IMR-90 (cell line): Measurements from ENCODE around the gene KIF9. TPM values are rescaled to one million over a fixed set of nuclear protein-coding genes. Genes with fewer than 3 reads are reported as not detected.

Experiments
- polyA plus RNA-seq, 3 experiments: library from polyadenylated mRNA; depleted of rRNA; stranded (reverse); fragments of >200 nt; gene quantifications; 2 replicates each; pipeline ENCODE4 v1.2.3, GENCODE V29; 2012; ENCODE audit warnings: low replicate concordance in 1 of 3
- total RNA-seq: library from RNA; depleted of rRNA; stranded (reverse); fragments of >200 nt; gene quantifications from 2 replicates; pipeline ENCODE4 v1.2.3, GENCODE V29; 2012
- TF ChIP-seq, protein P1 (sequence below): conservative IDR thresholded peaks from 2 replicates; pipeline ENCODE4 v1.5.1; 2012; ENCODE audit warnings: mild to moderate bottlenecking, low read depth, low read length, improper control_type of control experiment

KIF9 gene
- total and polyA plus RNA-seq, 2 of the 4 experiments (the other 2 are of a cell fraction): 1.8 to 5.0 TPM

DNA sequence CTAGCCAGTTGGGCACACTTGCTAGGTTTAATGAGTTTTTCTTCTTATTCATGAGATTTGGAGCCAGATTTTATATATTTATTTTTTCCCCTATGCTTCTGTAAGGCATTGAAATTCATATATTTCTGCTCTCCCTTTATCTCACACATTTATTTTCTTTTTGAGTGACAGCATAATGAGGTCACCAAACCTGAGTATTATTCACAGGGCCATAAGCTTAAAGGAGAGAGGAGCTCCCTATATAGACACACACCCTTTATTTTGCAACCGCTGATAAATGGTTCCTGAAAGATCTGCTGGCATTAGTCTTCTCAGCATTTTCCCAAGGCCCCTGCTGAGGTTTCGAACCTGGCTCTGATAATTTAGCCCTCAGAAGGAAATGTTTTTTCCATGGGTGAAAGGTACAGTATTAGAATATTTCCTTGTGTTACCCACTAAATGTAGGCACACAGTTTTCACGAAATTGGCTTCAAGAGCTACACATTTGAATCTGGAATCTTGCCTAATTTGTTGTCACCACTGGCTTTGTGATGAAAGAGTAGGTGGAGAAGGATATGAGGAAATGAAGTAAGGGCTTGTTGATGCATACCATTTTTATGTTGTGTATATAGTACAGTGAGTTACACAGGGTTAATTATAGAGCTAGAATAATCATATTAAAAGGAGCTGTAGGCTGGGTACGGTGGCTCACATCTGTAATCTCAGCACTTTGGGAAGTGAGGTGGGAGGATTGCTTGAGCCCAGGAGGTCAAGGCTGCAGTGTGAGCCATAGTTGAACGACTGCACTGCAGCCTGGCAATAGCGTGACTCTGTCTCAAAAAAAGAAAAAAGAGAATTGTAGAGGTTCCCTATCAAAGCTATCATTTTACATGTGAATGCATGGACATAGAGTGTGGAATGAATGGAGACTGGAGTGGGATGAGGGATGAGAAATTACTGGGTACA lies 6.6 kb upstream of the KIF9 start (continued):
- TF ChIP-seq, protein P1, sequence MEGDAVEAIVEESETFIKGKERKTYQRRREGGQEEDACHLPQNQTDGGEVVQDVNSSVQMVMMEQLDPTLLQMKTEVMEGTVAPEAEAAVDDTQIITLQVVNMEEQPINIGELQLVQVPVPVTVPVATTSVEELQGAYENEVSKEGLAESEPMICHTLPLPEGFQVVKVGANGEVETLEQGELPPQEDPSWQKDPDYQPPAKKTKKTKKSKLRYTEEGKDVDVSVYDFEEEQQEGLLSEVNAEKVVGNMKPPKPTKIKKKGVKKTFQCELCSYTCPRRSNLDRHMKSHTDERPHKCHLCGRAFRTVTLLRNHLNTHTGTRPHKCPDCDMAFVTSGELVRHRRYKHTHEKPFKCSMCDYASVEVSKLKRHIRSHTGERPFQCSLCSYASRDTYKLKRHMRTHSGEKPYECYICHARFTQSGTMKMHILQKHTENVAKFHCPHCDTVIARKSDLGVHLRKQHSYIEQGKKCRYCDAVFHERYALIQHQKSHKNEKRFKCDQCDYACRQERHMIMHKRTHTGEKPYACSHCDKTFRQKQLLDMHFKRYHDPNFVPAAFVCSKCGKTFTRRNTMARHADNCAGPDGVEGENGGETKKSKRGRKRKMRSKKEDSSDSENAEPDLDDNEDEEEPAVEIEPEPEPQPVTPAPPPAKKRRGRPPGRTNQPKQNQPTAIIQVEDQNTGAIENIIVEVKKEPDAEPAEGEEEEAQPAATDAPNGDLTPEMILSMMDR: no peak
